AG08395 (cell line): ENCODE results near the gene KRTAP22-1.

Experiments
- DNase-seq: peaks from one replicate; pipeline ENCODE4 v3.0.0; 2012; ENCODE audit warnings: mixed read lengths, low spot score

The KRTAP22-1 gene

GRCh38 chr21:30600787-30601186 lies at the start of gene KRTAP22-1:
Gene KRTAP22-1, plus strand, starts transcription at chr21:30601087.
- DNase-seq = no peak

DNA sequence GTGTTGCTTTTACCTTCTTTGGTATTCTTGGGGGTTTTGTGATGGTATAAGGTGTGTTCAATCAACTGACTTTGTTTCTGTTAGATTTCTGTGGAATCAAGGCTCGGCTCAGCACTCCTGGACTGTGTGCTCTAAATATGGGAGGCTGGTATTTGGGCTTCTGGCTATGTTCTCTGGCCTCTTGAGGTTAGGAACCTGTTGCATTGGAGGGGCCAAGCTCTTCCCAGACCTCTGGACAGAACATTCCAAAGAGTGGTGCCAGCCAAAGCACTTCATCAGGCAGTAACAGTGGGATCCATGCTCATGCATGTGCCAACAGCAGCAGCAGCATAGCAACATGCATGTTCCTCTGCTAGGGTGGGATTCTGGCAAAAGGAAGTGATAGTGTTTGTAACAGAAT lies 48.1 kb upstream of the KRTAP22-1 start:
- no peak for DNase-seq

GRCh38 chr21:30555095-30555494 lies 45.8 kb upstream of the KRTAP22-1 start:
- DNase-seq = no peak

- DNase-seq = no peak
These were observed 39.5 kb upstream of the KRTAP22-1 start, which contains the start of gene KRTAP19-7 for GRCh38 chr21:30561264-30561895. Gene KRTAP19-7, minus strand, starts transcription at chr21:30561314. Its CDS starts 25 bp downstream, at chr21:30561289.

GRCh38 chr21:30561957-30562356 lies 38.9 kb upstream of the KRTAP22-1 start:
- no peak for DNase-seq

DNA sequence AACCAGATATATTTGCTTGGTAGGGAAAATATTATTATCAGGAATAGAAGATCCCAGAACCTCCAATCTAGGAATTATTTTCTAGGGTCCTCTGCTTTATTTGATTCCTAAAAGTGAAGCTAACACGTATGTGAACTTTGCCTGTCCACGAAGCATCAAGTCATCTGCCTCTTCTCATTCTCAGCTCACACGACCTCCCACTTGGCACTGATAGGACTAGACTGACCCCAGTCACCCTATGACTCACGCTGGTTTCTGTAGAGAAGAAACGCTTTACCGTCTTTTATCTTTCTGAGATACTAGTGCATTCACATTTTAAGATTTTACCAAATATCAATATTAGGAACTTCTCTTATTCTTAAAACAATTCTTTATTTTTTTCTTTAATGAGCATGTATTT lies 37.8 kb upstream of the KRTAP22-1 start:
- no peak for DNase-seq

DNA sequence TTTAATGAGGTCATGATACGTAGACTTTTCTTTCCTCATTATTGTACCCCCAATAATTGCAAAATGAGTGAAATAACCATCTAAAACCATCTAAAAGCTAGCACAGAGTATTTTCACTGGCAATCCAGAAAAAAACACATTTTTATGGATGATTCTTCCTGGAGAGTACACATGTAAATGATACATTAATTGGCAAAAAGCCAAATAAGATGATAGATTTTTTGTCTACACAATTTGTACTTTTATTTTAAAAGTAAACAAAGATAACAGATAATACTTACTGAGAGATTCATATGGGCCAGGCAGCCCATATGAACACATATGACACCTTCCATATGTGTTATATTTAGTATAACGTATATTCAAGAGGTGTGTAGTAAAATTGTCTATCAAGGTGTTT lies 37.3 kb upstream of the KRTAP22-1 start:
- DNase-seq = no peak

DNA sequence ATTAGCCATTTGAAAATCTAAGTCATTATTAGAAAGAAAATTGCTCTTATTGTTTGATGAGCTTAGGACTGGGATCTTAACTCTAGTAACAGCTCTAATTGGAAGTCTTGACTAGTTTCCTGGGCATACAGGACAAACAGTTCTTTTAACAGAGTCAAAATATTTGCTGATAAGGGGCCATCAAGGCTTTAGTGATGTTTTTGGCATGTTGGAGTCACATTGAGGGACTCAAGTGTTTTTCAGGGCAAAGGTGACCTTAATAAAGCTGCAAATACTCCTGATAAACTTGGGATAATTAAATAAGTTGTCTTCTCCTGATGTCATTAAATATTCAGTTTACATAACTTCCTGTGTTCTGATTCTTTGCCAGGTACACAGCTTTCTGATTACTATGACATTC lies 33.3 kb upstream of the KRTAP22-1 start:
- no peak for DNase-seq

GRCh38 chr21:30577766-30578165 lies 23.1 kb upstream of the KRTAP22-1 start:
- no peak for DNase-seq

DNA sequence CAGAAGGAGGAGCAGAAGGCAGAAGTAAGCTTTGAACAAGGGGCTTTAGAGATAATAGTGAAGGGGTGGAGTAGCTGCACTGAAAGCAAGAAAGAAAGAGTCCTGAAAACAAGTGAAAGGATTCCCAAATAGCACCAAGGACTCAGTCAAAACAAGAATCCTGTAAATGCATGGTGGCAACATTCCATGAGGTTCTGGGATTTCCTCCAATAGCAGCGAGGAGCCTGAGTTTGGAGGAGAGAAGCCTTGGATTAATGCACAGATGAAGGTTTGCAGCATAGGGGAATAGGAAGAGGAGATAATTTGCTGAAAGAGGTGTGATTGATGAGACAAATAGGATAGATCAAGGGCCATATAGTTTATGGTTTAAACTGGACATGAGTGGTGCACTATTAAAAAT lies 21.5 kb upstream of the KRTAP22-1 start:
- DNase-seq = no peak

- no peak for DNase-seq
These were observed 20.8 kb upstream of the KRTAP22-1 start for GRCh38 chr21:30580132-30580531.

DNA sequence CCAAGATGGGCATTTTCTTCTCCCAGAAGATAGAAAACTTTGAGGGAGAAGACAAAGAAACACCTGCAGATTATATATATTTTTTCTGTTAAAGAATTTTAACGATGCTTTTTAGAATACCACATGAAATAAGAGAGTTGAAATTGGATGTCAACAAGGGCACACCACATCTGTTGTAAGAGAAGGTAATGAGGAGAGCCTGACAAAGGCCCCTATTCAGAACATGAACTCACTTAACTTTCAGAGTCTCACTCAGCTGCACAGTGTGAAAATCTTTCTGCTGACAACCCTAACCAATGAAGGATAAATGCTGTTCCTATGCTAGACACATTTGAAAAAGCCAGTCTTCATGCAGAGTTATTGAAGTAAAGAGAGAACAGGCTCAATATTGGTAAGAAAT lies 18.0 kb upstream of the KRTAP22-1 start:
- DNase-seq = no peak

- no peak for DNase-seq
These were observed 10.6 kb upstream of the KRTAP22-1 start, which contains the start of gene KRTAP22-2 for GRCh38 chr21:30590297-30590696. Gene KRTAP22-2, minus strand, starts transcription at chr21:30590397.

GRCh38 chr21:30592140-30592539 lies 8.7 kb upstream of the KRTAP22-1 start, which contains the start of gene KRTAP6-3:
Gene KRTAP6-3, plus strand, starts transcription at chr21:30592440. Its CDS starts 6 bp downstream, at chr21:30592446.
- no peak for DNase-seq

- no peak for DNase-seq
These were observed 2.1 kb upstream of the KRTAP22-1 start, which contains the start of gene KRTAP6-2 for GRCh38 chr21:30598802-30599201. Gene KRTAP6-2, minus strand, starts transcription at chr21:30598902. Its CDS starts 28 bp downstream, at chr21:30598874.

GRCh38 chr21:30605968-30606367 lies 5.1 kb downstream of the KRTAP22-1 start:
- no peak for DNase-seq

- DNase-seq = no peak
These were observed 11.2 kb downstream of the KRTAP22-1 start for GRCh38 chr21:30612132-30612531.

GRCh38 chr21:30613836-30614235 lies 12.9 kb downstream of the KRTAP22-1 start, which contains the start of gene KRTAP6-1:
Gene KRTAP6-1, minus strand, starts transcription at chr21:30613930. Its CDS starts 26 bp downstream, at chr21:30613904.
- DNase-seq = no peak

- no peak for DNase-seq
These were observed 14.3 kb downstream of the KRTAP22-1 start for GRCh38 chr21:30615199-30615598.

- no peak for DNase-seq
These were observed 15.2 kb downstream of the KRTAP22-1 start, which contains the start of gene KRTAP20-1 for GRCh38 chr21:30616125-30616524. Gene KRTAP20-1, plus strand, starts transcription at chr21:30616425. Its CDS starts 30 bp downstream, at chr21:30616455.

- DNase-seq = no peak
These were observed 19.2 kb downstream of the KRTAP22-1 start for GRCh38 chr21:30620080-30620479.

DNA sequence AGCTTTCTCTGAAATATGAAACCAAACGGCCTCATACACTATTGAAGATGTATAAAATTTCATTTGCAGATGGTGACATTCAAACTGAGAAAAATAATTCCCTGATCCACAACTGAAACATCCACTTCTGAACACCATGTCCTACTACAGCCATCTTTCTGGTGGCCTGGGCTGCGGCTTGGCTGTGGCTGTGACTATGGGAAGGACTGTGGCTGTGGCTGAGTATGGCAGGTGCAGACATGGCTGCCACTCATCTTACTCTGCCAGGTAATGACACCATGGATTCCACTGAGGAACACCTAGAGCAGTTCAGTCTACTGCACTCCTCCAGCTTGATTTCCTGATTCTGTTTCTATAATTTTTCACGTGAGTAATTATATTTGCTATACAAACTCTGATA lies 19.6 kb downstream of the KRTAP22-1 start, which contains the start of gene KRTAP20-4:
Gene KRTAP20-4, plus strand, starts transcription at position 106 of the 400 bp plus-strand sequence.
- no peak for DNase-seq

- no peak for DNase-seq
These were observed 22.5 kb downstream of the KRTAP22-1 start for GRCh38 chr21:30623362-30623761.
